ENCODE results near the gene KIRREL1.

The KIRREL1 gene

DNA sequence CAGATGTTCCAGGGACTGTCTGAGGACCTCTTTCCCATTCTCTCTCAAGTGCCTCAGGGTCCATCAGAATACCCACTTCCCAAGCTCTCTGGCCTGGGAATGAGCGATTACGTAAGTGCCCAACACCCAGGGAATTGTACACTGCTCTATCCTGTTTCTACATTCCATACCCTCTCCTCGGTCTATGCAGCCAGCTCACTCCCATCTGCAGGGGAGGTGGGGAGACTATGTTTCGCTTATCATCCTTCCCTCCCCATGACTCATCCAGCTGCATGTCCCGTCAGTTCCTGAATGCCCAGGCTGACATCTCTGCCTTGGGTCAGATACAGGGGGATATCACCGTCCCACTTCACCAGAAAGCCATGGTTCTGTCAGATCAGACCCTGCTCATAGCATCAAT, 152.7 kb downstream of the KIRREL1 start:
- Histone ChIP-seq H3K27me3 (ENCODE audit: insufficient read depth, low read length) (no peaks in the 10 kb centered on the region), H3K27ac (ENCODE audit: low read depth, low read length) (no peak overlapping the region), H3K36me3 (ENCODE audit: insufficient read depth, low read length) (no peaks in the 10 kb centered on the region), H3K4me1 (ENCODE audit: control insufficient read depth, insufficient read depth, low read length, unreplicated experiment) (peaks cover 24% of the 10 kb centered on the region), H3K79me2 (ENCODE audit: control insufficient read depth, insufficient read depth, low read length, unreplicated experiment) (no peaks in the 10 kb centered on the region), H3K4me3 (ENCODE audit: low read depth, low read length) (no peak overlapping the region), H2AFZ (ENCODE audit: low read length, unreplicated experiment) (no peak overlapping the region)

DNA sequence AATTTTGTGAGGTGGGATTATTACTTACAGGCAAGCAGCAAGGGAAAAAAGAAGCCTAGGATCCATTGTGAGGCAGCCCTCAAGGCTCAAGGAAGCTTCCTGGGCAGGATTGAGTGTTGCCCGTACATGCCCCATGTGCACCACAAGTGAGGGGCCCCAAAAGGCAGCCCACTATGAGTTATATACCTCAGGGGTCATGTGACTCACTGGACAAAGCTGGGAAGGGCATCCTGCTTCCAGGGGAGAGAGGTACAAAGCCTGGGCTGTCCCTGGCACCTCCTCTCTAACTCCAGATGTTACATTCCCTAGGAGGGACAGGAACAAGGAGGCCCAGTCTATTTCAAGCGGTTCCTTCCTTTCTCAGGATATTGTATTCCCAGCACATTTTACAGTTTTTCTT, 153.3 kb downstream of the KIRREL1 start:
- no peak overlapping the region for H3K4me3 ChIP-seq (ENCODE audit: low read depth, low read length)

DNA sequence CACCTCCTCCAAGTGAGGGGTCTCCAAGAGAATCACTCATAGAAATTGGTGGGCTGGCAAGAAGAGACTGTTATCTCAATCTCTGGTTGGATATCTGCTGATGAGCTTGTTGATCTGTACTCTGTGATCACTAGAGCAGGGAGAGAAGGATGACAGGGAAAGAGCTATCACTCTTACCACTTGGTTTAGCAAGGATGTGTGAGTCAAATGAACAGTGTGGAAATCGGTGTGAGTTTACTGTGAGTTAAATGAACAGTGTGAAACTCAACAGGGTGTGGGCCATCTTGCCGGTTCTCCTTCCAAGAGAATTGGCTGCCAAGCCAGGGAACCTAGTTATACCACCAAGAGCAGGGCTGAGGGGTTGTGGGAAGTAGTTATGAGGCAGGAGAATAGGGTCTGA, 154.0 kb downstream of the KIRREL1 start:
- no peak overlapping the region for H3K27ac ChIP-seq (ENCODE audit: low read depth, low read length)
- no peaks in the 10 kb centered on the region for H3K27me3 ChIP-seq (ENCODE audit: insufficient read depth, low read length)
- H3K4me1 ChIP-seq (ENCODE audit: control insufficient read depth, insufficient read depth, low read length, unreplicated experiment), result peaks cover 24% of the 10 kb centered on the region
- H3K4me3 ChIP-seq (ENCODE audit: low read depth, low read length), result no peak overlapping the region
- H2AFZ ChIP-seq (ENCODE audit: low read length, unreplicated experiment), result no peak overlapping the region
- H3K36me3 ChIP-seq (ENCODE audit: insufficient read depth, low read length), result no peaks in the 10 kb centered on the region
- H3K79me2 ChIP-seq (ENCODE audit: control insufficient read depth, insufficient read depth, low read length, unreplicated experiment), result no peaks in the 10 kb centered on the region

More for the DNA sequence above, 153.3 kb downstream of the KIRREL1 start:
- Histone ChIP-seq H3K27ac (ENCODE audit: low read depth, low read length) (no peak overlapping the region), H3K79me2 (ENCODE audit: control insufficient read depth, insufficient read depth, low read length, unreplicated experiment) (no peaks in the 10 kb centered on the region), H3K36me3 (ENCODE audit: insufficient read depth, low read length) (no peaks in the 10 kb centered on the region), H2AFZ (ENCODE audit: low read length, unreplicated experiment) (no peak overlapping the region), H3K27me3 (ENCODE audit: insufficient read depth, low read length) (no peaks in the 10 kb centered on the region), H3K4me1 (ENCODE audit: control insufficient read depth, insufficient read depth, low read length, unreplicated experiment) (peaks cover 24% of the 10 kb centered on the region)

DNA sequence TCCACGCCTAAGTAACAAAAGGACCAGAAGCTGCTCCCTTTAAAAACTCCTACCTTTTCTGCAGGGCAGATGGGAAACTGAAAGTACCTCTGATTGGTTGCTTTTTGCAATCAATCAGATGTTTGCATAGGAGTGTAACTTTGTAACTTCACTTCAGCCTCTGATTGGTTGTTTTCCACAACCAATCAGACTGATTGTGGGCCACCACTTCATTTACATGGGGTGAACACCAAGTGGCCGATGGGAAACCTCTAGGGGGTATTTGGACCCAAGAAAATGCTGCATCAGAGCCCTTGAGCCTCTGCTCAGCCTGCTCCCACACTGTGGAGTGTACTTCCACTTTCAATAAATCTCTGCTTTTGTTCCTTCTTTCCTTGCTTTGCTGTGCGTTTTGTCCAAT, 154.4 kb downstream of the KIRREL1 start:
- Histone ChIP-seq H3K4me3 (ENCODE audit: low read depth, low read length) (no peak overlapping the region), H3K27ac (ENCODE audit: low read depth, low read length) (no peak overlapping the region), H2AFZ (ENCODE audit: low read length, unreplicated experiment) (no peak overlapping the region), H3K36me3 (ENCODE audit: insufficient read depth, low read length) (no peaks in the 10 kb centered on the region), H3K79me2 (ENCODE audit: control insufficient read depth, insufficient read depth, low read length, unreplicated experiment) (no peaks in the 10 kb centered on the region), H3K27me3 (ENCODE audit: insufficient read depth, low read length) (no peaks in the 10 kb centered on the region), H3K4me1 (ENCODE audit: control insufficient read depth, insufficient read depth, low read length, unreplicated experiment) (peaks cover 25% of the 10 kb centered on the region)

DNA sequence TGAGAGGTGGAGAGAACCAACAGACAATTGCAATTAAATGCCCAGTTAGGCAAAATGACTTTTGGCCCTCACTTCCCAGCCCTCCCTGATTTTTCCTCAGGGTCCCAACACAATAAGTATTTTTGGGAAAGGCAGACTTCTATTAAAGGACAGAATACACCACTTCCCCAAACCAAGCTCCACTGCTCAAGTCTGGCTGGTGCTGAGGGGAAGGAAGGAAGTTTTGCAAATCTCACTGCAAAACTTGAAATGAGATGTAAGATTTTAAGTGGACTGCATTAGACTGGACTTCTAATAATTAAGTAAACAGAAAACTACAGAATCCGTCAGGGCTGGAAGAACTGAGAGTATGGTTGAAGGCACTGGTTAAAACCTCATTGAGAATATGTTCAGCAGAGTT, 155.0 kb downstream of the KIRREL1 start:
- Histone ChIP-seq H3K27ac (ENCODE audit: low read depth, low read length) (no peak overlapping the region), H3K4me1 (ENCODE audit: control insufficient read depth, insufficient read depth, low read length, unreplicated experiment) (peaks cover 31% of the 10 kb centered on the region), H2AFZ (ENCODE audit: low read length, unreplicated experiment) (peak overlapping the region; percentile 97), H3K79me2 (ENCODE audit: control insufficient read depth, insufficient read depth, low read length, unreplicated experiment) (no peaks in the 10 kb centered on the region), H3K27me3 (ENCODE audit: insufficient read depth, low read length) (no peaks in the 10 kb centered on the region), H3K36me3 (ENCODE audit: insufficient read depth, low read length) (no peaks in the 10 kb centered on the region), H3K4me3 (ENCODE audit: low read depth, low read length) (peak overlapping the region; percentile 76; the same call in 1 of the 2 replicates)

DNA sequence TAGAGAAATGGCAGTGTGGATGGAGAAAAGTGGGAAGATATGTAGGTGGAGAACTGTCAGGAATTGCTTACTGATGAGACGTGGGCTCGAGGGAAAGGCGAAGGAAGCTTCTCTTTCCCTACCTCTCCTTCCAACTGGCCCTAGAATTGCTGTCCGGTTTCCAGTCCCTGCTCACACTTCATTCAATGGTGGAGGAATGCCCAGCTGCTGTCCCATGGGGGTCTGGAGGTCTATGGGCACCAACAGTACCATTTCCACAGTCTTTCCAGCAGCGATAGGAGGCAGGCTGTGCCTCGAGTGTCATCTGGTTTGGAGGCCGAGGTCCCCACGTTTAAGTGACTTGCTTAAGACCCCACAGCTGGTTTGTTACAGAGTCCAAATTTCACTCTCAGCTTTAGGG, 155.7 kb downstream of the KIRREL1 start:
- Histone ChIP-seq H3K79me2 (ENCODE audit: control insufficient read depth, insufficient read depth, low read length, unreplicated experiment) (no peaks in the 10 kb centered on the region), H3K4me1 (ENCODE audit: control insufficient read depth, insufficient read depth, low read length, unreplicated experiment) (peaks cover 32% of the 10 kb centered on the region), H3K27me3 (ENCODE audit: insufficient read depth, low read length) (no peaks in the 10 kb centered on the region), H2AFZ (ENCODE audit: low read length, unreplicated experiment) (peak overlapping the region; percentile 97), H3K4me3 (ENCODE audit: low read depth, low read length) (peak overlapping the region; percentile 76), H3K27ac (ENCODE audit: low read depth, low read length) (no peak overlapping the region; the same call in 1 of the 2 replicates), H3K36me3 (ENCODE audit: insufficient read depth, low read length) (no peaks in the 10 kb centered on the region)

Data from ACC112 (cell line).